Measurements from ENCODE around the gene ACHE.
A peak's percentile ranks its signal among the peaks of the same experiment; 100 is the strongest.
"Not testable (repeated sequence)": the region's sequence is repeated elsewhere in the genome, so short reads cannot be mapped to it uniquely, and the experiment has no call there.

ACHE gene

GRCh38 chr7:100895701-100895955 is at the start of gene ACHE:
ACHE (minus strand) TSS chr7:100895888; CDS start chr7:100894232, 1,656 bp downstream.
- no peak for DNase-seq

GRCh38 chr7:100944138-100944537 is 48.5 kb upstream of the ACHE start:
- no peak for DNase-seq

GRCh38 chr7:100943693-100944092 is 48.0 kb upstream of the ACHE start:
- DNase-seq, result no peak

- peak; percentile 59 for DNase-seq
These were observed 46.5 kb upstream of the ACHE start for GRCh38 chr7:100942045-100942774.

- not testable (repeated sequence) for DNase-seq
These were observed 40.5 kb upstream of the ACHE start for GRCh38 chr7:100936167-100936566.

- not testable (repeated sequence) for DNase-seq
These were observed 39.7 kb upstream of the ACHE start for GRCh38 chr7:100935381-100935780.

GRCh38 chr7:100933734-100934133 is 38.0 kb upstream of the ACHE start:
- DNase-seq, result no peak

GRCh38 chr7:100929808-100930174 is 34.1 kb upstream of the ACHE start:
- DNase-seq, result no peak

- not testable (repeated sequence) for DNase-seq
These were observed 27.9 kb upstream of the ACHE start for GRCh38 chr7:100923616-100924015.

- DNase-seq, result no peak
These were observed 25.4 kb upstream of the ACHE start for GRCh38 chr7:100921039-100921438.

GRCh38 chr7:100919779-100920437 is 24.2 kb upstream of the ACHE start:
- not testable (repeated sequence) for DNase-seq

GRCh38 chr7:100919335-100919734 is 23.6 kb upstream of the ACHE start:
- not testable (repeated sequence) for DNase-seq

- no peak for DNase-seq
These were observed 19.3 kb upstream of the ACHE start for GRCh38 chr7:100914879-100915447.

GRCh38 chr7:100914208-100914878 is 18.7 kb upstream of the ACHE start:
- no peak for DNase-seq

GRCh38 chr7:100911484-100911883 is 15.8 kb upstream of the ACHE start:
- no peak for DNase-seq

- DNase-seq, result not testable (repeated sequence)
These were observed 14.8 kb upstream of the ACHE start for GRCh38 chr7:100910443-100910842.

- no peak for DNase-seq
These were observed 12.8 kb upstream of the ACHE start for GRCh38 chr7:100908512-100908911.

- no peak for DNase-seq
These were observed 7.0 kb upstream of the ACHE start for GRCh38 chr7:100902638-100903037.

- no peak for DNase-seq
These were observed 6.2 kb upstream of the ACHE start for GRCh38 chr7:100901921-100902332.

GRCh38 chr7:100900978-100901377 is 5.3 kb upstream of the ACHE start:
- no peak for DNase-seq

- no peak for DNase-seq
These were observed 3.7 kb upstream of the ACHE start for GRCh38 chr7:100899432-100899831.

- DNase-seq, result peak; percentile 59
These were observed 2.2 kb upstream of the ACHE start for GRCh38 chr7:100897772-100898454.

Measured in DMS153 (cell line).